Naive B cell (primary cell): ENCODE measurements around the gene CAPN12. TPM values are rescaled to one million over a fixed set of nuclear protein-coding genes. Genes with fewer than 3 reads are reported as not detected.

Experiments
- ATAC-seq, 2 donors: fragments of 150-1000 bp; cut with Tn5 transposase; 2 replicates each; pipeline ENCODE4 v1.10.0; 2021; ENCODE audit warnings: low read depth in 2 of 2, mild to moderate bottlenecking in 2 of 2, moderate library complexity in 2 of 2
- DNase-seq: peaks from one replicate; pipeline ENCODE4 v3.0.0; 2022
- H3K27ac Mint-ChIP-seq, 6 donors: one replicate each; pipeline ENCODE4 v1.8.0; 2020 to 2022; ENCODE audit warnings: mild to moderate bottlenecking in 6 of 6, mixed read lengths in 6 of 6, moderate library complexity in 5 of 6, inconsistent platforms in 2 of 6
- H3K27me3 Mint-ChIP-seq, 3 donors: one replicate each; pipeline ENCODE4 v1.8.0; 2021 to 2022; ENCODE audit warnings: mixed read lengths in 3 of 3, mild to moderate bottlenecking in 1 of 3
- H3K36me3 Mint-ChIP-seq, 2 donors: one replicate each; pipeline ENCODE4 v1.8.0; 2020 to 2022; ENCODE audit warnings: mixed read lengths in 2 of 2, inconsistent platforms in 1 of 2, mild to moderate bottlenecking in 1 of 2
- H3K4me1 Mint-ChIP-seq, 3 donors: one replicate each; pipeline ENCODE4 v1.8.0; 2020 to 2022; ENCODE audit warnings: mixed read lengths in 3 of 3, inconsistent platforms in 1 of 3, mild to moderate bottlenecking in 1 of 3, moderate library complexity in 1 of 3
- H3K4me3 Mint-ChIP-seq, 8 donors: one replicate each; pipeline ENCODE4 v1.8.0; 2020 to 2022; ENCODE audit warnings: mild to moderate bottlenecking in 8 of 8, mixed read lengths in 8 of 8, moderate library complexity in 8 of 8, inconsistent platforms in 2 of 8
- H3K9me3 Mint-ChIP-seq, 7 donors: one replicate each; pipeline ENCODE4 v1.8.0; 2020 to 2022; ENCODE audit warnings: mixed read lengths in 7 of 7, mild to moderate bottlenecking in 5 of 7, inconsistent platforms in 2 of 7, moderate library complexity in 1 of 7
- polyA plus RNA-seq, 6 donors: library from polyadenylated mRNA; unstranded; fragments of 300-500 nt; fragmentation: Illumina TruSeq; gene quantifications; one replicate each; pipeline ENCODE4 v1.2.3, GENCODE V29; 2021; ENCODE audit warnings: low read depth in 6 of 6

The CAPN12 gene
- polyA plus RNA-seq, 6 donors from 2014 or later, result 3.3 to 25.4 (median 14.0) TPM

- Mint-ChIP-seq H3K27me3 (no peaks in the 10 kb centered on the region), H3K36me3 (peaks cover 0 to 11% of the 10 kb centered on the region in 2 donors), H3K9me3 (no peaks in the 10 kb centered on the region), H3K27ac (peak overlapping the region in 4 of 6 donors; percentile 9 to 75 (median 48)), H3K4me1 (peaks cover 0 to 2% (median 0%) of the 10 kb centered on the region in 3 donors), H3K4me3 (no peak overlapping the region)
- ATAC-seq (no peak), DNase-seq (no peak)
Observed at GRCh38 chr19:38723990-38724854, 20.1 kb downstream of the CAPN12 start.

GRCh38 chr19:38723606-38723965, 20.7 kb downstream of the CAPN12 start:
- no peaks in the 10 kb centered on the region for H3K27me3 Mint-ChIP-seq

DNA sequence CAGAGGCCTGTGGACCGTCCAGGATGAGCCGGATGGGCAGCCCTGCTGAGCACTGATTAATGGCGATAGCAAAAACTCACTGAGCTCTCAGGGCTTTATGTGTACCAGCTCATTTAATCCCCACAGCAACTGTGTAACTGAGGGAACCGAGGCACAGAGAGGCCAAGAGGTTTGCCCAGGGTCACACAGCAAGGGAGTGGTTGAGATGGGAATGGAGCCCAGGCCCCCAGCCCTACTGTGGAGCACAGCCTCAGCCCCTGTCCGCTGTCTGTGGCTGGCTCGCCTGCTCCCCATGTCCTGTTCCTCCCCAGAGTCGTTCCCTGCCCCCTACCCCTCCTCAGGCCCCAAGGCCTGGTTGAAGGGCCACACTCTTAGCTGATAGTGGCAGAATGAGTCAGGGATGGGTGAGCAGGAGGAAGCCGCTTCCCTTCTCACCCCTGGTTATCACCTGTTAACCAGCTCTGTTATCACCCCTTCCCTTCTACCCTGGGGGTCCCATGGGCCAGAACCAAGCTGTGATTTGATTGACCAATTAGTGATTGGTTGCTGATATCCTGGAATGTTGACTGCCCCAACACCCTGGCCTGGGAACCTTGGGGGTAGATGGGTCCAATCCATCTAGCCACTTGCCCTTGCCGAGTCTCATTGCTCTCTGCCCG, 21.2 kb downstream of the CAPN12 start:
- Mint-ChIP-seq H3K4me3 (no peak overlapping the region), H3K36me3 (peaks cover 0 to 4% of the 10 kb centered on the region in 2 donors), H3K4me1 (peaks cover 0 to 2% (median 0%) of the 10 kb centered on the region in 3 donors), H3K27ac (peak overlapping the region in 2 of 6 donors; percentile 49 to 70), H3K9me3 (no peaks in the 10 kb centered on the region), H3K27me3 (no peaks in the 10 kb centered on the region)
- DNase-seq (no peak), ATAC-seq (no peak)

More at GRCh38 chr19:38723606-38723965, 20.7 kb downstream of the CAPN12 start:
- Mint-ChIP-seq H3K36me3 (peaks cover 0 to 9% of the 10 kb centered on the region in 2 donors), H3K4me1 (peaks cover 0 to 2% (median 0%) of the 10 kb centered on the region in 3 donors), H3K9me3 (no peaks in the 10 kb centered on the region), H3K27ac (peak overlapping the region in 2 of 6 donors; percentile 9 to 75), H3K4me3 (no peak overlapping the region)
- DNase-seq, result no peak
- no peak for ATAC-seq

GRCh38 chr19:38721979-38722773, 22.1 kb downstream of the CAPN12 start:
- no peak for ATAC-seq
- peak overlapping the region in 2 of 6 donors; percentile 50 to 71 for H3K27ac Mint-ChIP-seq
- no peak overlapping the region for H3K4me3 Mint-ChIP-seq
- no peak for DNase-seq
- H3K4me1 Mint-ChIP-seq, result peaks cover 0 to 2% (median 0%) of the 10 kb centered on the region in 3 donors
- no peaks in the 10 kb centered on the region for H3K36me3 Mint-ChIP-seq
- H3K9me3 Mint-ChIP-seq, result no peaks in the 10 kb centered on the region
- H3K27me3 Mint-ChIP-seq, result no peaks in the 10 kb centered on the region

DNA sequence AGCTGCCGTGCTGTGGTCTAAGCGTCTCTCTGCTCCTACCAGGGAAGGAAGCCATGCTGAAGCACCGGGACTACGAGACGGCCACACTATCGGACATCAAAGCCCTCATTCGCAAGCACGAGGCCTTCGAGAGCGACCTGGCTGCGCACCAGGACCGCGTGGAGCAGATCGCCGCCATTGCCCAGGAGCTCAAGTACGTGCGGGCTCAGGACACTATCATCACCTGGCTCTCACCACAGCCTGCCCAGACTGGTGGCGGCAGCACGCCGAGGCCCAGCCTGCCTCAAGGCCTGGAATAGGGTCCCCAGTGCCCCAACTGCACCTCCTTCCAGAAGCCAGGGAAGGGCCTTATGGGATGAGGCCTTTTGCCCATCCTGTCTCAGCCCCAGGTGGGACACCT, 22.8 kb downstream of the CAPN12 start:
- DNase-seq, result no peak
- Mint-ChIP-seq H3K27ac (peak overlapping the region in 3 of 6 donors; percentile 21 to 79 (median 69)), H3K9me3 (no peaks in the 10 kb centered on the region), H3K4me1 (peaks cover 0 to 2% (median 0%) of the 10 kb centered on the region in 3 donors), H3K36me3 (no peaks in the 10 kb centered on the region), H3K27me3 (no peaks in the 10 kb centered on the region), H3K4me3 (no peak overlapping the region)
- ATAC-seq, result no peak

- H3K27ac Mint-ChIP-seq, result peak overlapping the region in 1 of 6 donors; percentile 18
- H3K4me3 Mint-ChIP-seq, result no peak overlapping the region
- no peaks in the 10 kb centered on the region for H3K36me3 Mint-ChIP-seq
- H3K9me3 Mint-ChIP-seq, result no peaks in the 10 kb centered on the region
- peaks cover 0 to 2% (median 0%) of the 10 kb centered on the region in 3 donors for H3K4me1 Mint-ChIP-seq
- DNase-seq, result no peak
- peak in 1 of 2 donors; percentile 25 for ATAC-seq
- no peaks in the 10 kb centered on the region for H3K27me3 Mint-ChIP-seq
Observed at GRCh38 chr19:38720559-38721236, 23.6 kb downstream of the CAPN12 start.

- Mint-ChIP-seq H3K27me3 (no peaks in the 10 kb centered on the region), H3K9me3 (no peaks in the 10 kb centered on the region), H3K27ac (no peak overlapping the region), H3K36me3 (no peaks in the 10 kb centered on the region), H3K4me3 (no peak overlapping the region), H3K4me1 (peaks cover 0 to 2% (median 0%) of the 10 kb centered on the region in 3 donors)
- ATAC-seq (no peak), DNase-seq (no peak)
Observed at GRCh38 chr19:38719761-38720558, 24.3 kb downstream of the CAPN12 start.

- peaks cover 0 to 2% (median 2%) of the 10 kb centered on the region in 3 donors for H3K4me1 Mint-ChIP-seq
- ATAC-seq, result no peak
- H3K27me3 Mint-ChIP-seq, result no peaks in the 10 kb centered on the region
- no peak overlapping the region for H3K4me3 Mint-ChIP-seq
- no peak overlapping the region for H3K27ac Mint-ChIP-seq
- H3K36me3 Mint-ChIP-seq, result peaks cover 0 to 4% of the 10 kb centered on the region in 2 donors
- DNase-seq, result no peak
- H3K9me3 Mint-ChIP-seq, result no peaks in the 10 kb centered on the region
Observed at GRCh38 chr19:38718747-38719543, 25.3 kb downstream of the CAPN12 start.

DNA sequence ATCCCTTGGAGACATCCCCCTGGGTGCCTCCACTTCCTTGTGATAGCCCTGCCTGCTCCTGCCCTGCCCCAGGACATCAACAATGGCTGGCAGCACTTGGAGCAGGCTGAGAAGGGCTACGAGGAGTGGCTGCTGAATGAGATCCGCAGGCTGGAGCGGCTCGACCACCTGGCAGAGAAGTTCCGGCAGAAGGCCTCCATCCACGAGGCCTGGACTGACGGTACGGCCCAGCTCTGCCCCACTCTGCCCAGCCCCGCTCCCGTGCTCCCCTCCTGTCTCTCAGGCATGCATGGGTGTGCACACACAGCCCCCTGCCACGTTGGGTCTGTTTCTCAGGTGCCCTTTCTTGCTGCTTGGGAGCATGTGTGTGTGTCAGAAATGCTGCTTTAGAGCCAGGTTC, 26.4 kb downstream of the CAPN12 start:
- no peak overlapping the region for H3K4me3 Mint-ChIP-seq
- peaks cover 0 to 6% (median 2%) of the 10 kb centered on the region in 3 donors for H3K4me1 Mint-ChIP-seq
- ATAC-seq (no peak), DNase-seq (no peak)
- H3K27ac Mint-ChIP-seq, result no peak overlapping the region
- peaks cover 0 to 11% of the 10 kb centered on the region in 2 donors for H3K36me3 Mint-ChIP-seq
- no peaks in the 10 kb centered on the region for H3K27me3 Mint-ChIP-seq
- H3K9me3 Mint-ChIP-seq, result no peaks in the 10 kb centered on the region

GRCh38 chr19:38717051-38717450, 27.2 kb downstream of the CAPN12 start:
- no peak for DNase-seq
- ATAC-seq, result no peak
- Mint-ChIP-seq H3K27me3 (no peaks in the 10 kb centered on the region), H3K27ac (no peak overlapping the region), H3K4me3 (no peak overlapping the region), H3K9me3 (no peaks in the 10 kb centered on the region), H3K4me1 (peaks cover 0 to 6% (median 2%) of the 10 kb centered on the region in 3 donors), H3K36me3 (peaks cover 0 to 11% of the 10 kb centered on the region in 2 donors)

DNA sequence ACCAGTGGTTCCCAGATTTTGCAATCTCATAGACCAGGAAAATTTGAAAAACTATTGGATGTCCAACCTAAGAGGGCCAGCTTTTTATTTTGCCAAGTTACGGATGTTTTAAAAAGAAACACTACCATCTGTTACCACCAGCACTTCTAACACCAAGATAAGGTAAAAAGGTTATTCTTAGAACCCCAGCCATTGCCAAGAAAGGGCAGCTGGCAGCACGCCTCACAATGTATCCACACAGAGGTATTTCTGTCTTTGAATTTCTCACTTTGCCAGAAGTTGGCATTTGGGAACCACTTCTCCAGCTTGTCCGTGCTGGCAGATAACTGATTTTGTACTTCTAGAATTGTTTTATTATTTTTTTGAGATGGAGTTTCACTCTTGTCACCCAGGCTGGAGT, 28.7 kb downstream of the CAPN12 start:
- ATAC-seq, result no peak
- Mint-ChIP-seq H3K9me3 (no peaks in the 10 kb centered on the region), H3K36me3 (peaks cover 0 to 21% of the 10 kb centered on the region in 2 donors)

More for the DNA sequence above, 28.7 kb downstream of the CAPN12 start:
- Mint-ChIP-seq H3K27me3 (no peaks in the 10 kb centered on the region), H3K4me1 (peaks cover under 1 to 6% (median 2%) of the 10 kb centered on the region in 3 donors), H3K4me3 (no peak overlapping the region), H3K27ac (no peak overlapping the region)
- DNase-seq, result no peak
